Liver (tissue), 9 donors: ENCODE measurements around the gene MEIS1. TPM values are rescaled to one million over a fixed set of nuclear protein-coding genes. Genes with fewer than 3 reads are reported as not detected.

ENCODE experiments used
- DNase-seq: peaks from one replicate; pipeline ENCODE4 v3.0.0-alpha.2; 2017; ENCODE audit warnings: low spot score
- H3K27ac ChIP-seq, 2 donors: one replicate each; pipeline ENCODE4 v1.7.0; 2013; ENCODE audit warnings: inconsistent platforms in 2 of 2, low read length in 2 of 2, control low read depth in 1 of 2, low read depth in 1 of 2, mild to moderate bottlenecking in 1 of 2
- H3K27me3 ChIP-seq, 4 donors: one replicate each; pipeline versions ENCODE4 v1.6.1 to v1.7.0; 2013; ENCODE audit warnings: low read length in 3 of 4, inconsistent platforms in 1 of 4, mild to moderate bottlenecking in 1 of 4, moderate library complexity in 1 of 4; ENCODE audit not compliant: control insufficient read depth in 4 of 4, insufficient read depth in 4 of 4
- H3K36me3 ChIP-seq, 4 donors: one replicate each; pipeline versions ENCODE4 v1.6.1 to v1.7.0; 2013; ENCODE audit warnings: low read length in 3 of 4, mild to moderate bottlenecking in 3 of 4, low read depth in 1 of 4, moderate library complexity in 1 of 4; ENCODE audit not compliant: control insufficient read depth in 4 of 4, insufficient read depth in 3 of 4
- H3K4me1 ChIP-seq, 4 donors: one replicate each; pipeline versions ENCODE4 v1.6.1 to v1.7.0; 2013; ENCODE audit warnings: low read length in 3 of 4, mild to moderate bottlenecking in 3 of 4, moderate library complexity in 1 of 4; ENCODE audit not compliant: control insufficient read depth in 4 of 4, insufficient read depth in 4 of 4
- H3K4me3 ChIP-seq, 3 donors: one replicate each; pipeline versions ENCODE4 v1.6.1 to v1.7.0; 2013; ENCODE audit warnings: low read length in 3 of 3, control low read depth in 1 of 3, low read depth in 1 of 3, mild to moderate bottlenecking in 1 of 3
- H3K9ac ChIP-seq, 2 donors: one replicate each; pipeline ENCODE4 v1.7.0; 2013; ENCODE audit warnings: low read length in 2 of 2, mild to moderate bottlenecking in 2 of 2, moderate library complexity in 2 of 2, control low read depth in 1 of 2, low read depth in 1 of 2
- H3K9me3 ChIP-seq, 4 donors: one replicate each; pipeline versions ENCODE4 v1.6.1 to v1.7.0; 2013; ENCODE audit warnings: low read length in 3 of 4; ENCODE audit not compliant: control insufficient read depth in 4 of 4
- EGR1 ChIP-seq, 2 donors: IDR thresholded peaks; 2 replicates each; pipeline ENCODE4 v1.6.1; 2016 to 2018; ENCODE audit warnings: antibody characterized with exemption in 2 of 2, low read depth in 2 of 2
- FOXA1 ChIP-seq: IDR thresholded peaks from 2 replicates; pipeline ENCODE4 v1.6.1; 2016; ENCODE audit warnings: antibody characterized with exemption
- GABPA ChIP-seq, 2 donors: IDR thresholded peaks in 1 of 2; conservative IDR thresholded peaks in 1 of 2; 2 replicates each; pipeline ENCODE4 v1.6.1; 2016; ENCODE audit warnings: antibody characterized with exemption in 2 of 2, mild to moderate bottlenecking in 1 of 2, moderate library complexity in 1 of 2
- HNF4A ChIP-seq, 2 donors: conservative IDR thresholded peaks; 2 replicates each; pipeline ENCODE4 v1.6.1; 2016; ENCODE audit warnings: antibody characterized with exemption in 2 of 2, mild to moderate bottlenecking in 2 of 2
- HNF4G ChIP-seq: IDR thresholded peaks from 2 replicates; pipeline ENCODE4 v1.6.1; 2016; ENCODE audit warnings: antibody characterized with exemption
- JUND ChIP-seq, 2 donors: IDR thresholded peaks; 2 replicates each; pipeline ENCODE4 v1.6.1; 2016; ENCODE audit warnings: antibody characterized with exemption in 2 of 2
- NR2F2 ChIP-seq: IDR thresholded peaks from 2 replicates; pipeline ENCODE4 v1.6.1; 2016; ENCODE audit warnings: antibody characterized with exemption
- RXRA ChIP-seq, 2 donors: IDR thresholded peaks; 2 replicates each; pipeline ENCODE4 v1.6.1; 2017 to 2018; ENCODE audit warnings: antibody characterized with exemption in 2 of 2, mild to moderate bottlenecking in 1 of 2
- SP1 ChIP-seq: IDR thresholded peaks from 2 replicates; pipeline ENCODE4 v1.6.1; 2018; ENCODE audit warnings: antibody characterized with exemption, mild to moderate bottlenecking
- TAF1 ChIP-seq: conservative IDR thresholded peaks from 2 replicates; pipeline ENCODE4 v1.6.1; 2016; ENCODE audit warnings: antibody characterized with exemption, mild to moderate bottlenecking
- YY1 ChIP-seq: IDR thresholded peaks from 2 replicates; pipeline ENCODE4 v1.6.1; 2016; ENCODE audit warnings: antibody characterized with exemption, mild to moderate bottlenecking
- WGBS: extraction: QIAGEN DNeasy Blood & Tissue Kit; methylation state at CpG from one replicate; pipeline ENCODE4 v1.1.7; 2013; 5-methylcytosine and 5-hydroxymethylcytosine counted together
- polyA plus RNA-seq, 2 donors: library from polyadenylated mRNA; stranded (reverse) in 1 of 2; unstranded in 1 of 2; fragments of 200-250 nt in 1 of 2; fragments of >200 nt in 1 of 2; fragmentation: Nextera tagmentation in 1 of 2; extraction: Ambion mirVana in 1 of 2; gene quantifications; one replicate each; pipeline versions ENCODE4 v1.2.1 to v1.2.3, GENCODE V29; 2013 to 2015
- total RNA-seq, 2 donors: library from RNA; depleted of rRNA; stranded (reverse); fragments of >200 nt; gene quantifications; one replicate each; pipeline ENCODE4 v1.2.3, GENCODE V29; 2014
- TF ChIP-seq, protein P1 (sequence below): IDR thresholded peaks from 2 replicates; pipeline ENCODE4 v1.6.1; 2016; ENCODE audit warnings: antibody characterized with exemption, mild to moderate bottlenecking
- TF ChIP-seq, protein P2 (sequence below): IDR thresholded peaks from 2 replicates; pipeline ENCODE4 v1.6.1; 2016; ENCODE audit warnings: antibody characterized with exemption
- TF ChIP-seq, protein P3 (sequence below): IDR thresholded peaks from 2 replicates; pipeline ENCODE4 v1.6.1; 2016; ENCODE audit warnings: antibody characterized with exemption
- TF ChIP-seq, protein P4 (sequence below): IDR thresholded peaks from 2 replicates; pipeline ENCODE4 v1.6.1; 2016; ENCODE audit warnings: antibody characterized with exemption
- TF ChIP-seq, protein P5 (sequence below): fragments of 150-350 bp; IDR thresholded peaks from 2 replicates; pipeline ENCODE4 v1.5.1; 2017; ENCODE audit warnings: improper control_type of control experiment, low read depth, low read length; ENCODE audit not compliant: missing input control
- donor health status: healthy.
- donor health status: healthy.
- donor health status: healthy.
- donor health status: healthy.
- donor health status: healthy.

The MEIS1 gene
- total and polyA plus RNA-seq, 4 donors: 1.6 to 8.6 (median 5.5) TPM

DNA sequence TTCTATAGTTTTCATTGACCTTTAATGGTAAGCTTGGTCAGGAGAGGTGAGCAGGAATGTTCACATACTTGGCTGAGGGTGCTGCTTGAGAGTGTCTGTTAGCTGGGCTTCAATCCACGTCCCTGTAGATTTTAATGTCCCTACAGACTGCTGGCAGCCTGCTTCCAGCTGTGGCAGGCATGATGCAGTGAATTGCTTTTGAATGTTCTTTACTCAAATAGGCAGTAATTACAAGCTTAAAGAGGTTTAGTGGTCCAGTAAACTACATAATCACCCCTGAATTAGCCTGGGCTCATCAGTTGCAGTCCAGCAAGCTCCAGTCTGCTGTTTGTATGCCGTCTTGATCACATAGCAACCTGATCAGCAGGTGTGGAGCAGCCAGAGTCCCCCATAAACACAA, 102.1 kb downstream of the MEIS1 start (continued):
- TF ChIP-seq, protein P1, sequence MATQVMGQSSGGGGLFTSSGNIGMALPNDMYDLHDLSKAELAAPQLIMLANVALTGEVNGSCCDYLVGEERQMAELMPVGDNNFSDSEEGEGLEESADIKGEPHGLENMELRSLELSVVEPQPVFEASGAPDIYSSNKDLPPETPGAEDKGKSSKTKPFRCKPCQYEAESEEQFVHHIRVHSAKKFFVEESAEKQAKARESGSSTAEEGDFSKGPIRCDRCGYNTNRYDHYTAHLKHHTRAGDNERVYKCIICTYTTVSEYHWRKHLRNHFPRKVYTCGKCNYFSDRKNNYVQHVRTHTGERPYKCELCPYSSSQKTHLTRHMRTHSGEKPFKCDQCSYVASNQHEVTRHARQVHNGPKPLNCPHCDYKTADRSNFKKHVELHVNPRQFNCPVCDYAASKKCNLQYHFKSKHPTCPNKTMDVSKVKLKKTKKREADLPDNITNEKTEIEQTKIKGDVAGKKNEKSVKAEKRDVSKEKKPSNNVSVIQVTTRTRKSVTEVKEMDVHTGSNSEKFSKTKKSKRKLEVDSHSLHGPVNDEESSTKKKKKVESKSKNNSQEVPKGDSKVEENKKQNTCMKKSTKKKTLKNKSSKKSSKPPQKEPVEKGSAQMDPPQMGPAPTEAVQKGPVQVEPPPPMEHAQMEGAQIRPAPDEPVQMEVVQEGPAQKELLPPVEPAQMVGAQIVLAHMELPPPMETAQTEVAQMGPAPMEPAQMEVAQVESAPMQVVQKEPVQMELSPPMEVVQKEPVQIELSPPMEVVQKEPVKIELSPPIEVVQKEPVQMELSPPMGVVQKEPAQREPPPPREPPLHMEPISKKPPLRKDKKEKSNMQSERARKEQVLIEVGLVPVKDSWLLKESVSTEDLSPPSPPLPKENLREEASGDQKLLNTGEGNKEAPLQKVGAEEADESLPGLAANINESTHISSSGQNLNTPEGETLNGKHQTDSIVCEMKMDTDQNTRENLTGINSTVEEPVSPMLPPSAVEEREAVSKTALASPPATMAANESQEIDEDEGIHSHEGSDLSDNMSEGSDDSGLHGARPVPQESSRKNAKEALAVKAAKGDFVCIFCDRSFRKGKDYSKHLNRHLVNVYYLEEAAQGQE: no peak

DNA sequence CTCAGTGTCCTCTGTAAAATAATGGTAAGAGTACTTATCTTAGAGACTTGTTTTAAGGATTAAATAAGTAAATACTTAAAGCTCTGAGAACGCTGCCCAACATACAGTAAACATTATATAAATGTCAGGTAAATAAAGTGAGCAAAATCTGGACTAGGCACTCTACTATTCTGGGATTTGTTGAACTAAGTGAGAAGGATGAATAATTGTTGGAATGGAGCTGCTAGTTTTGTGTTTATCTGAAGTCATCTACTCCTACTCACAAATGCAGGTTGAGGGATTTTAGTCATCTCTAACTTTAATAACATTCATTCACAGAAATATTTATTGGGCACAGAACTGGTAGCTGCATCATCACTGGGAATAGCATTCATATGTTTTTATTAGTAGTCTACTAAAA, 103.4 kb downstream of the MEIS1 start:
- Histone ChIP-seq H3K4me1 (no peaks in the 10 kb centered on the region), H3K9me3 (no peaks in the 10 kb centered on the region), H3K27ac (no peak overlapping the region), H3K9ac (no peak overlapping the region), H3K4me3 (no peak overlapping the region), H3K36me3 (no peaks in the 10 kb centered on the region), H3K27me3 (no peaks in the 10 kb centered on the region)
- TF ChIP-seq, protein P1: no peak
- TF ChIP-seq, protein P2, sequence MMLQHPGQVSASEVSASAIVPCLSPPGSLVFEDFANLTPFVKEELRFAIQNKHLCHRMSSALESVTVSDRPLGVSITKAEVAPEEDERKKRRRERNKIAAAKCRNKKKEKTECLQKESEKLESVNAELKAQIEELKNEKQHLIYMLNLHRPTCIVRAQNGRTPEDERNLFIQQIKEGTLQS: no peak
- TF ChIP-seq GABPA (IDR thresholded peaks at IDR 0.05 in 1 of 2, conservative IDR thresholded peaks at IDR 0.05 in 1 of 2): no peak
- no peak for TF ChIP-seq SP1
- TF ChIP-seq, protein P3, sequence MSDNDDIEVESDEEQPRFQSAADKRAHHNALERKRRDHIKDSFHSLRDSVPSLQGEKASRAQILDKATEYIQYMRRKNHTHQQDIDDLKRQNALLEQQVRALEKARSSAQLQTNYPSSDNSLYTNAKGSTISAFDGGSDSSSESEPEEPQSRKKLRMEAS: no peak
- no peak for TF ChIP-seq TAF1
- no peak for TF ChIP-seq RXRA (IDR thresholded peaks at IDR 0.05)
- TF ChIP-seq, protein P4, sequence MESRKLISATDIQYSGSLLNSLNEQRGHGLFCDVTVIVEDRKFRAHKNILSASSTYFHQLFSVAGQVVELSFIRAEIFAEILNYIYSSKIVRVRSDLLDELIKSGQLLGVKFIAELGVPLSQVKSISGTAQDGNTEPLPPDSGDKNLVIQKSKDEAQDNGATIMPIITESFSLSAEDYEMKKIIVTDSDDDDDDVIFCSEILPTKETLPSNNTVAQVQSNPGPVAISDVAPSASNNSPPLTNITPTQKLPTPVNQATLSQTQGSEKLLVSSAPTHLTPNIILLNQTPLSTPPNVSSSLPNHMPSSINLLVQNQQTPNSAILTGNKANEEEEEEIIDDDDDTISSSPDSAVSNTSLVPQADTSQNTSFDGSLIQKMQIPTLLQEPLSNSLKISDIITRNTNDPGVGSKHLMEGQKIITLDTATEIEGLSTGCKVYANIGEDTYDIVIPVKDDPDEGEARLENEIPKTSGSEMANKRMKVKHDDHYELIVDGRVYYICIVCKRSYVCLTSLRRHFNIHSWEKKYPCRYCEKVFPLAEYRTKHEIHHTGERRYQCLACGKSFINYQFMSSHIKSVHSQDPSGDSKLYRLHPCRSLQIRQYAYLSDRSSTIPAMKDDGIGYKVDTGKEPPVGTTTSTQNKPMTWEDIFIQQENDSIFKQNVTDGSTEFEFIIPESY: no peak
- TF ChIP-seq FOXA1: no peak
- no peak for TF ChIP-seq EGR1 (IDR thresholded peaks at IDR 0.05; ENCODE audit: low read depth in 2 of 2)
- TF ChIP-seq, protein P5, sequence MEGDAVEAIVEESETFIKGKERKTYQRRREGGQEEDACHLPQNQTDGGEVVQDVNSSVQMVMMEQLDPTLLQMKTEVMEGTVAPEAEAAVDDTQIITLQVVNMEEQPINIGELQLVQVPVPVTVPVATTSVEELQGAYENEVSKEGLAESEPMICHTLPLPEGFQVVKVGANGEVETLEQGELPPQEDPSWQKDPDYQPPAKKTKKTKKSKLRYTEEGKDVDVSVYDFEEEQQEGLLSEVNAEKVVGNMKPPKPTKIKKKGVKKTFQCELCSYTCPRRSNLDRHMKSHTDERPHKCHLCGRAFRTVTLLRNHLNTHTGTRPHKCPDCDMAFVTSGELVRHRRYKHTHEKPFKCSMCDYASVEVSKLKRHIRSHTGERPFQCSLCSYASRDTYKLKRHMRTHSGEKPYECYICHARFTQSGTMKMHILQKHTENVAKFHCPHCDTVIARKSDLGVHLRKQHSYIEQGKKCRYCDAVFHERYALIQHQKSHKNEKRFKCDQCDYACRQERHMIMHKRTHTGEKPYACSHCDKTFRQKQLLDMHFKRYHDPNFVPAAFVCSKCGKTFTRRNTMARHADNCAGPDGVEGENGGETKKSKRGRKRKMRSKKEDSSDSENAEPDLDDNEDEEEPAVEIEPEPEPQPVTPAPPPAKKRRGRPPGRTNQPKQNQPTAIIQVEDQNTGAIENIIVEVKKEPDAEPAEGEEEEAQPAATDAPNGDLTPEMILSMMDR: no peak
- TF ChIP-seq NR2F2: no peak
- TF ChIP-seq HNF4A (conservative IDR thresholded peaks at IDR 0.05): no peak
- no peak for TF ChIP-seq JUND (IDR thresholded peaks at IDR 0.05)
- TF ChIP-seq HNF4G: no peak
- no peak for TF ChIP-seq YY1
- DNase-seq: no peak
- WGBS: 91% methylated on average over 1 of the region's 1 CpG
